ENCODE results near the gene AKAP6.

Gene AKAP6

GRCh38 chr14:32761381-32761968 lies 432.4 kb downstream of the AKAP6 start:
- TF ChIP-seq CTCF (IDR thresholded peaks at IDR 0.05; ENCODE audit: low read depth, low read length, missing control alignments) = no peak
- no peak overlapping the region for H3K4me3 ChIP-seq (ENCODE audit: low read depth, low read length)
- in situ Hi-C loops (cut with HindIII; ENCODE audit: low sequenced_read_pairs) = no loop called here
- no peak for DNase-seq (ENCODE audit: low read depth)

GRCh38 chr14:32762886-32763285 lies 433.8 kb downstream of the AKAP6 start:
- DNase-seq (ENCODE audit: low read depth) = no peak
- no peak for TF ChIP-seq CTCF (IDR thresholded peaks at IDR 0.05; ENCODE audit: low read depth, low read length, missing control alignments)
- no peak overlapping the region for H3K4me3 ChIP-seq (ENCODE audit: low read depth, low read length)
- in situ Hi-C loops (cut with HindIII; ENCODE audit: low sequenced_read_pairs) = no loop called here

GRCh38 chr14:32763673-32764072 lies 434.6 kb downstream of the AKAP6 start:
- TF ChIP-seq CTCF (IDR thresholded peaks at IDR 0.05; ENCODE audit: low read depth, low read length, missing control alignments) = no peak
- DNase-seq (ENCODE audit: low read depth) = no peak
- in situ Hi-C loops (cut with HindIII; ENCODE audit: low sequenced_read_pairs) = no loop called here
- H3K4me3 ChIP-seq (ENCODE audit: low read depth, low read length) = no peak overlapping the region

GRCh38 chr14:32764131-32764530 lies 435.0 kb downstream of the AKAP6 start:
- no peak overlapping the region for H3K4me3 ChIP-seq (ENCODE audit: low read depth, low read length)
- in situ Hi-C loops (cut with HindIII; ENCODE audit: low sequenced_read_pairs) = no loop called here
- no peak for DNase-seq (ENCODE audit: low read depth)
- TF ChIP-seq CTCF (IDR thresholded peaks at IDR 0.05; ENCODE audit: low read depth, low read length, missing control alignments) = no peak

GRCh38 chr14:32770422-32770821 lies 441.3 kb downstream of the AKAP6 start:
- in situ Hi-C loops (cut with HindIII; ENCODE audit: low sequenced_read_pairs) = no loop called here
- DNase-seq (ENCODE audit: low read depth) = no peak
- no peak overlapping the region for H3K4me3 ChIP-seq (ENCODE audit: low read depth, low read length)
- TF ChIP-seq CTCF (IDR thresholded peaks at IDR 0.05; ENCODE audit: low read depth, low read length, missing control alignments) = no peak

GRCh38 chr14:32774214-32774613 lies 445.1 kb downstream of the AKAP6 start:
- no peak for TF ChIP-seq CTCF (IDR thresholded peaks at IDR 0.05; ENCODE audit: low read depth, low read length, missing control alignments)
- in situ Hi-C loops (cut with HindIII; ENCODE audit: low sequenced_read_pairs) = no loop called here
- H3K4me3 ChIP-seq (ENCODE audit: low read depth, low read length) = no peak overlapping the region
- DNase-seq (ENCODE audit: low read depth) = no peak
